Lower leg skin (tissue), 3 donors: ENCODE data around the gene KRTAP10-3.

ENCODE experiments used
- POLR2A ChIP-seq, 2 donors: fragments of 450-650 bp; IDR thresholded peaks; one replicate each; pipeline ENCODE4 v1.6.1; 2016 to 2017; ENCODE audit warnings: antibody characterized with exemption in 2 of 2, mild to moderate bottlenecking in 1 of 2, moderate library complexity in 1 of 2
- TF ChIP-seq, protein P1 (sequence below), 3 donors: fragments of 450-650 bp; IDR thresholded peaks; one replicate each; pipeline ENCODE4 v1.5.1; 2016; ENCODE audit warnings: antibody characterized with exemption in 3 of 3, mild to moderate bottlenecking in 3 of 3, moderate library complexity in 2 of 3

DNA sequence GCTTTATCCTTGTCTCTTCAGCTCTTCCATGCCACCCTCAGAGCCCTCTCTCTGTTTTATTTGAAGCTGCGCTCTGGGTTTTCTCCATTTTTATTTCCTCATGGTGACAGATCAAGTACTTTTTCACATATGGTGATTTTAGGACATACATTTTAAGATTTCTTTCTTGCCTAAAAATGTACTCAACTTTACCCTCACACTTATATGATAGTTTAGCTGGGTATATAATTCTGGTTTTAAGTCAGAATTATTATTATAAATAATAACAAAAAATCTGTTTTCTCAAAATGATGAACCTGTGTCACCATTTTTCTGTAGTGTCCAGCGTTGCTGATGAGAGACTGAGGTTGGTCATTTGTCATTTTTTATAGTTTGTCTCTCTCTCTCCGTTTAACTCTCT lies 22.6 kb upstream of the KRTAP10-3 start:
- TF ChIP-seq, protein P1, sequence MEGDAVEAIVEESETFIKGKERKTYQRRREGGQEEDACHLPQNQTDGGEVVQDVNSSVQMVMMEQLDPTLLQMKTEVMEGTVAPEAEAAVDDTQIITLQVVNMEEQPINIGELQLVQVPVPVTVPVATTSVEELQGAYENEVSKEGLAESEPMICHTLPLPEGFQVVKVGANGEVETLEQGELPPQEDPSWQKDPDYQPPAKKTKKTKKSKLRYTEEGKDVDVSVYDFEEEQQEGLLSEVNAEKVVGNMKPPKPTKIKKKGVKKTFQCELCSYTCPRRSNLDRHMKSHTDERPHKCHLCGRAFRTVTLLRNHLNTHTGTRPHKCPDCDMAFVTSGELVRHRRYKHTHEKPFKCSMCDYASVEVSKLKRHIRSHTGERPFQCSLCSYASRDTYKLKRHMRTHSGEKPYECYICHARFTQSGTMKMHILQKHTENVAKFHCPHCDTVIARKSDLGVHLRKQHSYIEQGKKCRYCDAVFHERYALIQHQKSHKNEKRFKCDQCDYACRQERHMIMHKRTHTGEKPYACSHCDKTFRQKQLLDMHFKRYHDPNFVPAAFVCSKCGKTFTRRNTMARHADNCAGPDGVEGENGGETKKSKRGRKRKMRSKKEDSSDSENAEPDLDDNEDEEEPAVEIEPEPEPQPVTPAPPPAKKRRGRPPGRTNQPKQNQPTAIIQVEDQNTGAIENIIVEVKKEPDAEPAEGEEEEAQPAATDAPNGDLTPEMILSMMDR (IDR thresholded peaks at IDR 0.05), result no peak
- no peak for TF ChIP-seq POLR2A (IDR thresholded peaks at IDR 0.05)
